AG08396 (cell line): ENCODE measurements around the gene INSYN2B.

ENCODE experiments used
- DNase-seq: peaks from one replicate; pipeline ENCODE4 v3.0.0; 2012; ENCODE audit warnings: low spot score, mixed read lengths

The INSYN2B gene

GRCh38 chr5:169980418-169981053 lies at the start of gene INSYN2B:
Gene INSYN2B, minus strand, starts transcription at chr5:169980495. Its CDS starts 96,597 bp downstream, at chr5:169883898.
- DNase-seq = peak; percentile 76

- no peak for DNase-seq
Measured at GRCh38 chr5:170028124-170028523, 47.8 kb upstream of the INSYN2B start.

- DNase-seq = no peak
Measured at GRCh38 chr5:170025853-170026252, 45.6 kb upstream of the INSYN2B start.

- DNase-seq = no peak
Measured at GRCh38 chr5:170021506-170021905, 41.2 kb upstream of the INSYN2B start.

GRCh38 chr5:170020423-170020822 lies 40.1 kb upstream of the INSYN2B start:
- no peak for DNase-seq

- DNase-seq = no peak
Measured at GRCh38 chr5:170012622-170013021, 32.3 kb upstream of the INSYN2B start.

GRCh38 chr5:170011751-170012150 lies 31.5 kb upstream of the INSYN2B start:
- DNase-seq = no peak

- no peak for DNase-seq
Measured at GRCh38 chr5:170010595-170010994, 30.3 kb upstream of the INSYN2B start.

- DNase-seq = no peak
Measured at GRCh38 chr5:170008376-170008775, 28.1 kb upstream of the INSYN2B start.

- DNase-seq = no peak
Measured at GRCh38 chr5:170006021-170006420, 25.7 kb upstream of the INSYN2B start.

GRCh38 chr5:170000155-170000554 lies 19.9 kb upstream of the INSYN2B start:
- no peak for DNase-seq

GRCh38 chr5:169999621-170000020 lies 19.3 kb upstream of the INSYN2B start:
- no peak for DNase-seq

- DNase-seq = no peak
Measured at GRCh38 chr5:169997798-169998197, 17.5 kb upstream of the INSYN2B start.

- DNase-seq = no peak
Measured at GRCh38 chr5:169993485-169993790, 13.1 kb upstream of the INSYN2B start.

- no peak for DNase-seq
Measured at GRCh38 chr5:169992789-169993484, 12.6 kb upstream of the INSYN2B start.

- DNase-seq = no peak
Measured at GRCh38 chr5:169991115-169991869, 11.0 kb upstream of the INSYN2B start.

GRCh38 chr5:169989365-169989764 lies 9.1 kb upstream of the INSYN2B start:
- no peak for DNase-seq

- no peak for DNase-seq
Measured at GRCh38 chr5:169988947-169989346, 8.7 kb upstream of the INSYN2B start.

- DNase-seq = no peak
Measured at GRCh38 chr5:169988206-169988605, 7.9 kb upstream of the INSYN2B start.

- DNase-seq = no peak
Measured at GRCh38 chr5:169979871-169980270, 424 bp downstream of the INSYN2B start.

GRCh38 chr5:169978714-169979113 lies 1.6 kb downstream of the INSYN2B start:
- no peak for DNase-seq

- no peak for DNase-seq
Measured at GRCh38 chr5:169974121-169974770, 6.0 kb downstream of the INSYN2B start.

GRCh38 chr5:169973056-169973455 lies 7.2 kb downstream of the INSYN2B start:
- no peak for DNase-seq
